AG04450 (cell line): ENCODE data around the gene SIGLEC10. TPM values are rescaled to one million over a fixed set of nuclear protein-coding genes. Genes with fewer than 3 reads are reported as not detected.
"Not testable (repeated sequence)": the region's sequence is repeated elsewhere in the genome, so short reads cannot be mapped to it uniquely, and the experiment has no call there.

ENCODE experiments used
- CTCF ChIA-PET: fragments of 300-600, 350-600 bp; formaldehyde crosslinking; extraction: SDS; loops from one replicate; lab custom pipeline; 2022; ENCODE audit warnings: antibody characterized with exemption, inconsistent platforms; lab: Charles Lee
- POLR2A ChIA-PET: fragments of 350-600 bp; formaldehyde crosslinking; extraction: SDS; loops from one replicate; lab custom pipeline; 2021; ENCODE audit warnings: antibody characterized with exemption, inconsistent platforms; lab: Yijun Ruan, JAX
- DNase-seq: peaks from one replicate; pipeline ENCODE4 v3.0.0-alpha.2; 2011; ENCODE audit warnings: low read depth, low spot score
- H3K27ac ChIP-seq: one replicate; pipeline ENCODE4 v1.5.1; 2012; ENCODE audit warnings: low read depth, low read length, control low read depth
- H3K27me3 ChIP-seq: one replicate; pipeline ENCODE4 v1.6.0; 2012; ENCODE audit warnings: low read length; ENCODE audit not compliant: control insufficient read depth, insufficient read depth
- H3K4me3 ChIP-seq: 2 replicates; pipeline ENCODE4 v1.5.1; 2011; ENCODE audit warnings: mild to moderate bottlenecking, low read depth, low read length, control low read depth
- H3K9me3 ChIP-seq: 2 replicates; pipeline ENCODE4 v1.5.1; 2012; ENCODE audit warnings: low read length; ENCODE audit not compliant: control insufficient read depth, insufficient read depth
- polyA plus RNA-seq: library from polyadenylated mRNA; depleted of rRNA; stranded (reverse); fragments of >200 nt; gene quantifications from 2 replicates; pipeline ENCODE4 v1.2.3, GENCODE V29; 2011
- TF ChIP-seq, protein P1 (sequence below): IDR thresholded peaks from 2 replicates; pipeline ENCODE4 v1.5.1; 2011; ENCODE audit warnings: low read depth, low read length, control low read depth, inconsistent platforms

The SIGLEC10 gene
- polyA plus RNA-seq, 1 experiment = not detected

DNA sequence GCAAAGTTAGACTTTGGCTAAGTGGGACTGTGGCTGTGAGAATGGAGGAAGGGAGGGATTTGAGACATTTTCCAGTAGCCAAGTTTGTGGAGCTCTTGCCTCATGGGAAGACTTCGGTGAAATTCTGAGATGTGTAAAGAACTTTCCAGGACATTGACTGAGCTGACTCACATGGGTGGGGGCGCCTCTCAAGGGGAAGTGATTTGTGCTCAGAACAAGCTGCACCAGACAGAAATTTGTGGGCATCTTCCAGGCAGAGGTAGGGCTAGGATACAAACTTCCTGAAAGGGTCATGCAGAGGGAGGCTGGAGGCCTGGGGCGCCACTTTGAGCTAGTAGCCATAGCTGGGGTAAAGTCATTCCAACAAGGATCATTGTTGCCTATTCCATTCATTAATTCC is 9.8 kb upstream of the SIGLEC10 start:
- POLR2A ChIA-PET = no interaction called here
- Histone ChIP-seq H3K27ac (no peak overlapping the region), H3K27me3 (no peaks in the 10 kb centered on the region), H3K9me3 (no peaks in the 10 kb centered on the region; the same call in 1 of the 2 replicates), H3K4me3 (no peak overlapping the region)
- TF ChIP-seq, protein P1, sequence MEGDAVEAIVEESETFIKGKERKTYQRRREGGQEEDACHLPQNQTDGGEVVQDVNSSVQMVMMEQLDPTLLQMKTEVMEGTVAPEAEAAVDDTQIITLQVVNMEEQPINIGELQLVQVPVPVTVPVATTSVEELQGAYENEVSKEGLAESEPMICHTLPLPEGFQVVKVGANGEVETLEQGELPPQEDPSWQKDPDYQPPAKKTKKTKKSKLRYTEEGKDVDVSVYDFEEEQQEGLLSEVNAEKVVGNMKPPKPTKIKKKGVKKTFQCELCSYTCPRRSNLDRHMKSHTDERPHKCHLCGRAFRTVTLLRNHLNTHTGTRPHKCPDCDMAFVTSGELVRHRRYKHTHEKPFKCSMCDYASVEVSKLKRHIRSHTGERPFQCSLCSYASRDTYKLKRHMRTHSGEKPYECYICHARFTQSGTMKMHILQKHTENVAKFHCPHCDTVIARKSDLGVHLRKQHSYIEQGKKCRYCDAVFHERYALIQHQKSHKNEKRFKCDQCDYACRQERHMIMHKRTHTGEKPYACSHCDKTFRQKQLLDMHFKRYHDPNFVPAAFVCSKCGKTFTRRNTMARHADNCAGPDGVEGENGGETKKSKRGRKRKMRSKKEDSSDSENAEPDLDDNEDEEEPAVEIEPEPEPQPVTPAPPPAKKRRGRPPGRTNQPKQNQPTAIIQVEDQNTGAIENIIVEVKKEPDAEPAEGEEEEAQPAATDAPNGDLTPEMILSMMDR = no peak
- no peak for DNase-seq
- CTCF ChIA-PET = no interaction called here

- no peak overlapping the region for H3K27ac ChIP-seq
- CTCF ChIA-PET = interaction anchor here (0.5 to 3.5 kb wide), 23 partner anchors 14 to 1000 kb away, joined by 3 to 19 read pairs (median 4); partner anchors contain the start of gene LIM2
- TF ChIP-seq, protein P1 = peak; percentile 98
- peak; percentile 18 for DNase-seq
- no peak overlapping the region for H3K4me3 ChIP-seq
- H3K27me3 ChIP-seq = no peaks in the 10 kb centered on the region
- H3K9me3 ChIP-seq = no peaks in the 10 kb centered on the region; the same call in 1 of the 2 replicates
- POLR2A ChIA-PET = interaction anchor here (0.7 kb wide), 1 partner anchor 221 kb away, joined by 4 read pairs; no protein-coding TSS in a partner anchor
Measured at GRCh38 chr19:51422053-51422448, 4.6 kb upstream of the SIGLEC10 start.

DNA sequence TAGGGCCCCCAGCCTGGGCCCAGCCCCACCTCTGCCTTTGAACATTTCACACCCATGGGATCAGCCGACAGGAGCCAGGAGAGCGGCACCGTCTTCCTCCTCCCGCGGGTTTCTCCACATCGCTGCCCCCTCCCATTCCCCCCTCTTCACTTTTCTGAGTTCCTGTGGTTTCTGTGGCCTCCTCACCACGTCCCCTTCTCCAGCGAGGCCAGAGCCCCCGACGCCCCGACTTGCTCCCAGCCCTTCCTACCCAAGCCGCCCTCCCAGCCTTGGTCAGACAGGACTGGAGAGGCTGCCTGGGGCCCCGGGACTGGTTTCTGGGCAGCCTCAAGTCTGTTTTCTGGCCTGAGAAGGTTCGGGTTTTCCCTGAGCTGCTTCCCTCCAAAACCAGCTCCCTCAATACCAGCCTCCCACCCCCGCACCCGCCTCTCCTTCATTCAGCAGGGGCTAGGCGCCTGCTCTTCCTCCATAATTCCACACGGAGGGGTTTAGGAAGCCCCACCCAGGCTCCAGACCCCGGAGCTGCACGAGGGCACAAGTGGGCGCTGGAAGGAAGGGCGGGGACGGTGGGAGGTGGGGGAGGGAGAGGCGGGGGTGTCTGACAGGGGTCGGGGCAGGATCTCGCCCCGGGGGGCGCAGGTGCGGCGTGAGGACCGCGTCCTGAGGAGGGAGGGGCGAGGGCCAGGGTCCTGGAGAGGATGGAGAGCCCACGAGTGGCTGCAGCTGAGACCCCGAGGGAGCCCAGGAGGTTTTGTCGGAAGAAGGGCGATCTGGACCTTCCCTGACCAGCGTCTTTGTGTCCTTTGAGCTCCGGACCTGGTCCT is 4.0 kb upstream of the SIGLEC10 start:
- Histone ChIP-seq H3K27ac (no peak overlapping the region), H3K27me3 (no peaks in the 10 kb centered on the region), H3K4me3 (no peak overlapping the region), H3K9me3 (no peaks in the 10 kb centered on the region; the same call in 1 of the 2 replicates)
- POLR2A ChIA-PET = no interaction called here
- CTCF ChIA-PET = interaction anchor here (0.5 to 3.5 kb wide), 24 partner anchors 15 to 697 kb away, joined by 3 to 19 read pairs (median 3); partner anchors contain the start of gene LIM2
- DNase-seq = no peak
- TF ChIP-seq, protein P1 = no peak

DNA sequence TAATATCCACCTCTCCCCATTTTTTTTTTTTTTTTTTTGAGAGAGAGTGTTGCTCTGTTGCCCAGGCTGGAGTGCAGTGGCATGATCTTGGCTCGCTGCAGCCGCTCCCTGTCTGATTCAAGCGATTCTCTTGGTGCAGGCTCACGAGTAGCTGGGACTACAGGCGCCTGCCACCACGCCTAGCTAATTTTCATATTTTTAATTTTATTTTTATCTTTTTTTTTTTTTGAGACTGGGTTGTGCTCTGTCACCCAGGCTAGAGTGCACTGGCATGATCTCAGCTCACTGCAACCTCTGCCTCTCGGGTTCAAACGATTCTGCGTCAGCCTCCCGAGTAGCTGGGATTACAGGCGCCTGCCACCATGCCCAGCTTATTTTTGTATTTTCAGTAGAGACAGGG is 3.1 kb upstream of the SIGLEC10 start:
- DNase-seq, POLR2A ChIA-PET, H3K4me3 ChIP-seq, H3K9me3 ChIP-seq, H3K27ac ChIP-seq, H3K27me3 ChIP-seq: not testable (repeated sequence)
- CTCF ChIA-PET = interaction anchor here (0.6 to 3.5 kb wide), 8 partner anchors 16 to 240 kb away, joined by 3 to 19 read pairs (median 6); no protein-coding TSS in a partner anchor

GRCh38 chr19:51418707-51419106 is 1.3 kb upstream of the SIGLEC10 start:
- no peaks in the 10 kb centered on the region; the same call in 1 of the 2 replicates for H3K9me3 ChIP-seq
- CTCF ChIA-PET = interaction anchor here (0.6 to 1.6 kb wide), 3 partner anchors 11 to 243 kb away, joined by 3 to 8 read pairs (median 3); no protein-coding TSS in a partner anchor
- H3K27ac ChIP-seq = no peak overlapping the region
- POLR2A ChIA-PET = no interaction called here
- H3K27me3 ChIP-seq = no peaks in the 10 kb centered on the region
- no peak for DNase-seq
- TF ChIP-seq, protein P1 = no peak
- no peak overlapping the region for H3K4me3 ChIP-seq
